Loucy (cell line): Measurements from ENCODE around the gene KCTD12.
A peak's percentile ranks its signal among the peaks of the same experiment; 100 is the strongest.

Experiments
- H2AFZ ChIP-seq: fragments of 200-600 bp; sonication (generic); 2 replicates; pipeline ENCODE4 v1.6.0; 2016; ENCODE audit warnings: antibody characterized with exemption, mild to moderate bottlenecking, low read length, moderate library complexity
- H3F3A ChIP-seq: fragments of 200-600 bp; 2 replicates; pipeline ENCODE4 v1.6.0; 2016; ENCODE audit warnings: antibody characterized with exemption, low read depth, mild to moderate bottlenecking
- H3K27me3 ChIP-seq: fragments of 200-600 bp; sonication (generic); 2 replicates; pipeline ENCODE4 v1.6.1; 2014; ENCODE audit warnings: low read length, mild to moderate bottlenecking; ENCODE audit not compliant: insufficient read depth, poor library complexity, severe bottlenecking
- H3K36me3 ChIP-seq: fragments of 200-600 bp; sonication (generic); 2 replicates; pipeline ENCODE4 v1.6.1; 2016; ENCODE audit warnings: low read length; ENCODE audit not compliant: insufficient read depth
- H3K4me1 ChIP-seq: fragments of 200-600 bp; sonication (generic); 2 replicates; pipeline ENCODE4 v1.5.1; 2014; ENCODE audit warnings: low read length, mild to moderate bottlenecking; ENCODE audit not compliant: insufficient read depth, poor library complexity, severe bottlenecking
- H3K4me2 ChIP-seq: fragments of 200-600 bp; sonication (generic); 2 replicates; pipeline ENCODE4 v1.6.0; 2014; ENCODE audit warnings: antibody characterized with exemption, low read length, low read depth, mild to moderate bottlenecking; ENCODE audit not compliant: poor library complexity, severe bottlenecking
- H3K4me3 ChIP-seq: fragments of 200-600 bp; sonication (generic); 2 replicates; pipeline ENCODE4 v1.5.1; 2014; ENCODE audit warnings: low read length, mild to moderate bottlenecking, mixed read lengths; ENCODE audit not compliant: poor library complexity, severe bottlenecking
- H3K79me2 ChIP-seq: fragments of 200-600 bp; sonication (generic); 2 replicates; pipeline ENCODE4 v1.6.1; 2014; ENCODE audit warnings: low read length; ENCODE audit not compliant: insufficient read depth
- H3K9ac ChIP-seq: fragments of 200-600 bp; sonication (generic); 2 replicates; pipeline ENCODE4 v1.6.0; 2014; ENCODE audit warnings: mild to moderate bottlenecking, low read depth, low read length, moderate library complexity; ENCODE audit not compliant: poor library complexity, severe bottlenecking
- H3K9me2 ChIP-seq: fragments of 200-600 bp; sonication (generic); replicated peaks from 2 replicates; pipeline ENCODE4 v1.6.1; 2016; ENCODE audit warnings: low read depth, low read length, mixed read lengths
- H3K9me3 ChIP-seq: fragments of 200-600 bp; sonication (generic); 2 replicates; pipeline ENCODE4 v1.6.1; 2014; ENCODE audit warnings: mild to moderate bottlenecking, antibody characterized with exemption, low read length, low read depth; ENCODE audit not compliant: insufficient read depth
- H4K20me1 ChIP-seq: fragments of 200-600 bp; sonication (generic); 2 replicates; pipeline ENCODE4 v1.6.0; 2014; ENCODE audit warnings: antibody characterized with exemption, low read length, mild to moderate bottlenecking; ENCODE audit not compliant: insufficient read depth, poor library complexity, severe bottlenecking
- CTCF ChIP-seq: fragments of 200-600 bp; sonication (generic); conservative IDR thresholded peaks from 2 replicates; pipeline ENCODE4 v1.5.1; 2014; ENCODE audit warnings: mild to moderate bottlenecking, antibody characterized with exemption, low read length
- EZH2phosphoT487 ChIP-seq: fragments of 200-600 bp; IDR thresholded peaks from 2 replicates; pipeline ENCODE4 v1.6.1; 2018; ENCODE audit warnings: antibody characterized with exemption, mild to moderate bottlenecking, moderate library complexity, borderline replicate concordance

The KCTD12 gene

GRCh38 chr13:76879883-76880270, 6.3 kb downstream of the KCTD12 start:
- H3K27me3 ChIP-seq, result no peaks in the 10 kb centered on the region
- no peaks in the 10 kb centered on the region for H3K9me2 ChIP-seq
- H3K4me3 ChIP-seq, result peak overlapping the region; percentile 51
- H3F3A ChIP-seq, result no peaks in the 10 kb centered on the region
- no peaks in the 10 kb centered on the region for H3K79me2 ChIP-seq
- H3K4me1 ChIP-seq, result peaks cover 29% of the 10 kb centered on the region
- no peak overlapping the region for H3K9ac ChIP-seq
- TF ChIP-seq CTCF, result no peak
- no peak for TF ChIP-seq EZH2phosphoT487
- H3K4me2 ChIP-seq, result peak overlapping the region; percentile 54
- no peaks in the 10 kb centered on the region for H3K36me3 ChIP-seq
- H3K9me3 ChIP-seq, result no peaks in the 10 kb centered on the region
- no peaks in the 10 kb centered on the region for H4K20me1 ChIP-seq
- H2AFZ ChIP-seq, result no peak overlapping the region

GRCh38 chr13:76879203-76879882, 6.9 kb downstream of the KCTD12 start:
- Histone ChIP-seq H3K9me2 (no peaks in the 10 kb centered on the region), H3K4me3 (peak overlapping the region; percentile 51), H2AFZ (peak overlapping the region; percentile 56), H3K9me3 (no peaks in the 10 kb centered on the region), H3K27me3 (no peaks in the 10 kb centered on the region), H3K36me3 (no peaks in the 10 kb centered on the region), H3K4me2 (peak overlapping the region; percentile 54), H3K4me1 (peaks cover 24% of the 10 kb centered on the region), H3K79me2 (no peaks in the 10 kb centered on the region), H3F3A (no peaks in the 10 kb centered on the region), H4K20me1 (no peaks in the 10 kb centered on the region), H3K9ac (no peak overlapping the region)
- no peak for TF ChIP-seq EZH2phosphoT487

- H4K20me1 ChIP-seq, result no peaks in the 10 kb centered on the region
- H3K4me2 ChIP-seq, result no peak overlapping the region
- no peak overlapping the region for H3K9ac ChIP-seq
- no peak overlapping the region for H2AFZ ChIP-seq
- H3K36me3 ChIP-seq, result no peaks in the 10 kb centered on the region
- H3K4me1 ChIP-seq, result peaks cover 17% of the 10 kb centered on the region
- no peak overlapping the region for H3K4me3 ChIP-seq
- no peaks in the 10 kb centered on the region for H3K9me2 ChIP-seq
- no peaks in the 10 kb centered on the region for H3K9me3 ChIP-seq
- no peak for TF ChIP-seq EZH2phosphoT487
- no peaks in the 10 kb centered on the region for H3F3A ChIP-seq
- no peaks in the 10 kb centered on the region for H3K79me2 ChIP-seq
- no peaks in the 10 kb centered on the region for H3K27me3 ChIP-seq
Observed at GRCh38 chr13:76878043-76878442, 8.2 kb downstream of the KCTD12 start.

- no peaks in the 10 kb centered on the region for H3K27me3 ChIP-seq
- no peak overlapping the region for H3K9ac ChIP-seq
- H3K79me2 ChIP-seq, result no peaks in the 10 kb centered on the region
- H3K4me1 ChIP-seq, result peaks cover 17% of the 10 kb centered on the region
- no peak overlapping the region for H3K4me2 ChIP-seq
- H3K4me3 ChIP-seq, result no peak overlapping the region
- no peak overlapping the region for H2AFZ ChIP-seq
- H3K9me3 ChIP-seq, result no peaks in the 10 kb centered on the region
- H3K36me3 ChIP-seq, result no peaks in the 10 kb centered on the region
- no peaks in the 10 kb centered on the region for H4K20me1 ChIP-seq
- no peaks in the 10 kb centered on the region for H3F3A ChIP-seq
- TF ChIP-seq CTCF (no peak), EZH2phosphoT487 (no peak)
- H3K9me2 ChIP-seq, result no peaks in the 10 kb centered on the region
Observed at GRCh38 chr13:76875271-76875815, 10.9 kb downstream of the KCTD12 start.
